CD14-positive monocyte (primary cell): ENCODE measurements around the gene DOK6. TPM values are rescaled to one million over a fixed set of nuclear protein-coding genes. Genes with fewer than 3 reads are reported as not detected.
A peak's percentile ranks its signal among the peaks of the same experiment; 100 is the strongest.

Experiments used
- DNase-seq, 3 donors: peaks; one replicate each; pipeline ENCODE4 v3.0.0-alpha.2; 2011 to 2022
- H2AFZ ChIP-seq: 2 replicates; pipeline ENCODE4 v1.6.0; 2012; ENCODE audit warnings: mild to moderate bottlenecking, low read depth, low read length, inconsistent platforms; ENCODE audit not compliant: insufficient read depth, poor library complexity, severe bottlenecking
- H3K27ac ChIP-seq, 2 donors: 1 replicate in 1 of 2; 2 replicates in 1 of 2; pipeline ENCODE4 v1.5.1; 2012 to 2013; ENCODE audit warnings: low read length in 2 of 2, control low read depth in 1 of 2, inconsistent platforms in 1 of 2, low read depth in 1 of 2, mild to moderate bottlenecking in 1 of 2
- H3K27me3 ChIP-seq, 2 donors: one replicate each; pipeline versions ENCODE4 v1.6.0 to v1.6.1; 2011 to 2013; ENCODE audit warnings: low read length in 2 of 2; ENCODE audit not compliant: control insufficient read depth in 2 of 2, insufficient read depth in 2 of 2
- H3K36me3 ChIP-seq, 2 donors: replicated peaks in 1 of 2; 1 replicate in 1 of 2; 2 replicates in 1 of 2; pipeline versions ENCODE4 v1.5.1 to v1.6.1; 2012 to 2013; ENCODE audit warnings: low read length in 2 of 2, control low read depth in 1 of 2, inconsistent platforms in 1 of 2, mild to moderate bottlenecking in 1 of 2; ENCODE audit not compliant: insufficient read depth in 2 of 2, control insufficient read depth in 1 of 2
- H3K4me1 ChIP-seq, 2 donors: 1 replicate in 1 of 2; 2 replicates in 1 of 2; pipeline versions ENCODE4 v1.5.1 to v1.6.1; 2012 to 2013; ENCODE audit warnings: low read length in 2 of 2, control low read depth in 1 of 2, inconsistent platforms in 1 of 2, mild to moderate bottlenecking in 1 of 2, moderate library complexity in 1 of 2; ENCODE audit not compliant: insufficient read depth in 2 of 2, control insufficient read depth in 1 of 2
- H3K4me2 ChIP-seq: replicated peaks from 2 replicates; pipeline ENCODE3; 2012; ENCODE audit warnings: low read length, moderate library complexity, mild to moderate bottlenecking; ENCODE audit not compliant: poor library complexity, severe bottlenecking; ENCODE audit errors: extremely low read depth
- H3K4me3 ChIP-seq, 3 experiments: fragments of 200-600 bp in 1 of 3; sonication (generic) in 1 of 3; replicated peaks in 1 of 3; 1 replicate in 2 of 3; 2 replicates in 1 of 3; pipeline ENCODE4 v1.5.1; 2011 to 2013; ENCODE audit warnings: low read length in 3 of 3, mild to moderate bottlenecking in 3 of 3, control low read depth in 2 of 3, low read depth in 2 of 3, inconsistent platforms in 1 of 3, moderate library complexity in 1 of 3
- H3K79me2 ChIP-seq: 2 replicates; pipeline ENCODE4 v1.6.0; 2012; ENCODE audit warnings: mild to moderate bottlenecking, control low read depth, inconsistent platforms, low read length, moderate library complexity; ENCODE audit not compliant: insufficient read depth
- H3K9ac ChIP-seq: 2 replicates; pipeline ENCODE4 v1.6.0; 2017; ENCODE audit warnings: low read length, mild to moderate bottlenecking; ENCODE audit not compliant: insufficient read depth, poor library complexity, severe bottlenecking
- H3K9me3 ChIP-seq, 2 donors: replicated peaks in 1 of 2; 1 replicate in 1 of 2; 2 replicates in 1 of 2; pipeline versions ENCODE4 v1.5.1 to v1.6.1; 2012 to 2013; ENCODE audit warnings: low read length in 2 of 2, control low read depth in 1 of 2; ENCODE audit not compliant: control insufficient read depth in 1 of 2, insufficient read depth in 1 of 2
- H4K20me1 ChIP-seq: 2 replicates; pipeline ENCODE4 v1.6.0; 2012; ENCODE audit warnings: mild to moderate bottlenecking, low read length, control low read depth, moderate library complexity; ENCODE audit not compliant: insufficient read depth
- H3K27ac Mint-ChIP-seq, 7 donors: one replicate each; pipeline ENCODE4 v1.8.0; 2020; ENCODE audit warnings: mild to moderate bottlenecking in 7 of 7, mixed read lengths in 7 of 7, moderate library complexity in 6 of 7, inconsistent platforms in 2 of 7
- H3K27me3 Mint-ChIP-seq, 3 donors: one replicate each; pipeline ENCODE4 v1.8.0; 2021 to 2022; ENCODE audit warnings: low read depth in 3 of 3, mild to moderate bottlenecking in 3 of 3, mixed read lengths in 3 of 3, moderate library complexity in 3 of 3, inconsistent platforms in 1 of 3
- H3K36me3 Mint-ChIP-seq, 2 donors: one replicate each; pipeline ENCODE4 v1.8.0; 2020; ENCODE audit warnings: mixed read lengths in 2 of 2, inconsistent platforms in 1 of 2, mild to moderate bottlenecking in 1 of 2
- H3K4me1 Mint-ChIP-seq: one replicate; pipeline ENCODE4 v1.8.0; 2020; ENCODE audit warnings: mild to moderate bottlenecking, mixed read lengths
- H3K4me3 Mint-ChIP-seq, 2 donors: one replicate each; pipeline ENCODE4 v1.8.0; 2020; ENCODE audit warnings: mild to moderate bottlenecking in 2 of 2, mixed read lengths in 2 of 2, moderate library complexity in 1 of 2
- H3K9me3 Mint-ChIP-seq, 7 donors: one replicate each; pipeline ENCODE4 v1.8.0; 2020 to 2022; ENCODE audit warnings: mixed read lengths in 7 of 7, mild to moderate bottlenecking in 6 of 7, moderate library complexity in 6 of 7, inconsistent platforms in 2 of 7
- WGBS: methylation state at CpG from one replicate; pipeline ENCODE4 v1.1.5; 2013; ENCODE audit warnings: missing lambda C conversion rate; ENCODE audit not compliant: insufficient coverage; 5-methylcytosine and 5-hydroxymethylcytosine counted together
- intact Hi-C, 2 donors: fragments of 100-400 bp; cut with micrococcal nuclease; formaldehyde crosslinking; loops; one replicate each; pipeline versions ENCODE4 v1.15.0 to v1.15.1; 2023
- polyA plus RNA-seq, 3 donors: library from polyadenylated mRNA; depleted of rRNA in 1 of 3; unstranded in 2 of 3; stranded (reverse) in 1 of 3; fragments of 300-500 nt in 2 of 3; fragments of >200 nt in 1 of 3; fragmentation: Illumina TruSeq in 2 of 3; gene quantifications; 1 replicate in 2 of 3; 2 replicates in 1 of 3; pipeline ENCODE4 v1.2.3, GENCODE V29; 2012 to 2021
- TF ChIP-seq, protein P1 (sequence below): fragments of 200-600 bp; IDR thresholded peaks from one replicate; pipeline ENCODE4 v1.8.0; 2022; ENCODE audit warnings: antibody characterized with exemption, mild to moderate bottlenecking

The DOK6 gene
- polyA plus RNA-seq, 3 donors = not detected

DNA sequence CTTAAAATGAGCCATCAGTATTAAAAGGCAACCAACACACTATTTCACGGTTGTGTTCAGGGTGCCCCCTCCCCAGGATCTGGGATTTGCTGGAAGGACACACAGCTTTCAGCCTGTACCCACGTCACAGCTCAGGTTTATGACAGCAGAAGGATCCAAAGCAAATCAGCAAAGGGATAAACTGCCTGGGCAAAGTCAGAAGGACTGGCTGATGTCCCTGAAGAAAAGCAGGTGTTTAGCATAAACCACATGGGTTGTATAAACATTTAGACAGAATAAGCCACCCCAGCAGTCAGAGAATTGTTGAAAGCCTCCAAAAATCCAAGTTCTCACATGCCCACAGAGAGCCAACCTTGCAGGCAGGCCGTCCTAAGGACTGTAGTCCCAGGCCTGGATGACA is 483.1 kb downstream of the DOK6 start:
- 52% methylated on average over 3 of the region's 3 CpGs for WGBS
- TF ChIP-seq, protein P1, sequence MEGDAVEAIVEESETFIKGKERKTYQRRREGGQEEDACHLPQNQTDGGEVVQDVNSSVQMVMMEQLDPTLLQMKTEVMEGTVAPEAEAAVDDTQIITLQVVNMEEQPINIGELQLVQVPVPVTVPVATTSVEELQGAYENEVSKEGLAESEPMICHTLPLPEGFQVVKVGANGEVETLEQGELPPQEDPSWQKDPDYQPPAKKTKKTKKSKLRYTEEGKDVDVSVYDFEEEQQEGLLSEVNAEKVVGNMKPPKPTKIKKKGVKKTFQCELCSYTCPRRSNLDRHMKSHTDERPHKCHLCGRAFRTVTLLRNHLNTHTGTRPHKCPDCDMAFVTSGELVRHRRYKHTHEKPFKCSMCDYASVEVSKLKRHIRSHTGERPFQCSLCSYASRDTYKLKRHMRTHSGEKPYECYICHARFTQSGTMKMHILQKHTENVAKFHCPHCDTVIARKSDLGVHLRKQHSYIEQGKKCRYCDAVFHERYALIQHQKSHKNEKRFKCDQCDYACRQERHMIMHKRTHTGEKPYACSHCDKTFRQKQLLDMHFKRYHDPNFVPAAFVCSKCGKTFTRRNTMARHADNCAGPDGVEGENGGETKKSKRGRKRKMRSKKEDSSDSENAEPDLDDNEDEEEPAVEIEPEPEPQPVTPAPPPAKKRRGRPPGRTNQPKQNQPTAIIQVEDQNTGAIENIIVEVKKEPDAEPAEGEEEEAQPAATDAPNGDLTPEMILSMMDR = no peak
- Mint-ChIP-seq H3K9me3 (peaks cover 0 to 13% (median 4%) of the 10 kb centered on the region in 7 donors), H3K27ac (no peak overlapping the region), H3K4me3 (no peak overlapping the region), H3K36me3 (no peaks in the 10 kb centered on the region), H3K4me1 (no peaks in the 10 kb centered on the region), H3K27me3 (peaks cover 0 to 2% (median 0%) of the 10 kb centered on the region in 3 donors)
- H4K20me1 ChIP-seq = no peaks in the 10 kb centered on the region
- H3K4me3 ChIP-seq = no peak overlapping the region
- no peaks in the 10 kb centered on the region for H3K27me3 ChIP-seq
- H3K9me3 ChIP-seq = peaks cover 0 to 4% of the 10 kb centered on the region in 2 donors
- intact Hi-C loops = no loop called here
- no peak overlapping the region for H3K27ac ChIP-seq
- DNase-seq = no peak
- H2AFZ ChIP-seq = no peak overlapping the region
- no peaks in the 10 kb centered on the region for H3K79me2 ChIP-seq
- H3K9ac ChIP-seq = no peak overlapping the region
- H3K36me3 ChIP-seq = no peaks in the 10 kb centered on the region
- H3K4me2 ChIP-seq = no peak overlapping the region
- no peaks in the 10 kb centered on the region for H3K4me1 ChIP-seq

DNA sequence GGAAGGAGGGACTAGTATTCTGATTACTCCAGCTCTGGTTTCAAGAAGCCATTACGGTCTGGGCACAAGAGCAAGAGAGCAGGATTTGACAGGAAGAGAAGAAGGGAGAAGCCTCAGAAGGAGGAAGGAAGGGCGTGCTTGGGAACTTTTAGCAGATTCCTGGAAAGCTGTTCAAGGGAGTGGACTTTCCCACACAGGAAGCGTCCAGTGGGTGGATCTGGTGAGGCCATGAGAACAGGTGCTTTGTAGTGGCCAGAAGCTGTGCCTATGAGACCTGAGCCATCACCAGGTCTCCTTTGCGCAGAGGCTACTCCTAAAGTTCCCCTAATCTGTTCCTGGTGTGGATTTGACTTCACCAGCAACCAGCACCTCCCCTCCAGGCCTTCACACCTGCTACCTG is 484.7 kb downstream of the DOK6 start:
- Mint-ChIP-seq H3K4me1 (no peaks in the 10 kb centered on the region), H3K36me3 (no peaks in the 10 kb centered on the region), H3K9me3 (peaks cover 0 to 8% (median 2%) of the 10 kb centered on the region in 7 donors), H3K27ac (peak overlapping the region in 1 of 7 donors; percentile 16), H3K27me3 (peaks cover 0 to 2% (median 0%) of the 10 kb centered on the region in 3 donors), H3K4me3 (no peak overlapping the region)
- Histone ChIP-seq H3K9ac (no peak overlapping the region), H3K4me3 (no peak overlapping the region), H3K27ac (no peak overlapping the region), H3K27me3 (no peaks in the 10 kb centered on the region), H4K20me1 (no peaks in the 10 kb centered on the region), H3K36me3 (no peaks in the 10 kb centered on the region), H2AFZ (no peak overlapping the region), H3K4me2 (no peak overlapping the region), H3K79me2 (no peaks in the 10 kb centered on the region), H3K4me1 (no peaks in the 10 kb centered on the region), H3K9me3 (peaks cover 0 to 4% of the 10 kb centered on the region in 2 donors)
- TF ChIP-seq, protein P1 = no peak
- WGBS = 94% methylated on average over 2 of the region's 4 CpGs
- intact Hi-C loops = no loop called here
- no peak for DNase-seq
